ELF-1 (cell line): ENCODE results near the gene MVB12B.
"Not testable (repeated sequence)": the region's sequence is repeated elsewhere in the genome, so short reads cannot be mapped to it uniquely, and the experiment has no call there.

Experiments
- DNase-seq: peaks from one replicate; pipeline ENCODE4 v3.0.0-alpha.2; 2016; ENCODE audit warnings: low read depth, low spot score

MVB12B gene

DNA sequence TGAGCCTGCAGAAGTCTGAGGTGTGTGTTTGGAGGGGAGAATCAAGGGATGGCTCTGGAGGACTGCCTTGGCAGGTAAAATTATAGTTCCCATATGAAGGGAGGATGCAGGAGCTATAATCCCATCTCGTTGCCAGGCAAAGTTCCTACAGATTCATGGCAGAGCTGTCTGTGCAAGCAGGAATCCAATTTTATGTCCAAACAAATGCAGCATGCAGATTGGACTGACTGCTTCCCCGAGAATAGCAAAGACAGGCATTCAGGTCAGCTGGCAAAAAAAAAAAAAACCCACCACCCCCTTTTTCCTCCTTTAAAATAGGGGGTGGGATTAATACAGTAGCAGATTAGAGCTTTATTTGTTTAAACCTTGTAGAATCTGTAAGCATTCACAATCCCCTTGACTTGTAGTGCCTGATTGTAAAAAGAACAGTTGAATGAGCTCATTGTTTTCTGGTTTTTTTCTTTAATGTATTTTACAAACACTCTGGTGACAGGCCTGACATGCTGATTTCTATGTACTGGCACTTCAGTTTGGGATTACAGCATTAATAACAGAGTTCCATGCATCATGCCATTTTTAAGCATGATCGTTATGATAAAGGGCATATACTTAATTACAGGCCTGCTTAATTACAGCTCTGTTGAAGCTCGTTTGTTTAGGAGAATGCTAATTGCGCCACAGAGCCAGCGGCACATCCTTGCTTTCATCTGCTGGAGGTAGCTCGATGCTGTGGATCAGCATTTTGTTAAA lies 145.7 kb downstream of the MVB12B start:
- DNase-seq, result no peak

DNA sequence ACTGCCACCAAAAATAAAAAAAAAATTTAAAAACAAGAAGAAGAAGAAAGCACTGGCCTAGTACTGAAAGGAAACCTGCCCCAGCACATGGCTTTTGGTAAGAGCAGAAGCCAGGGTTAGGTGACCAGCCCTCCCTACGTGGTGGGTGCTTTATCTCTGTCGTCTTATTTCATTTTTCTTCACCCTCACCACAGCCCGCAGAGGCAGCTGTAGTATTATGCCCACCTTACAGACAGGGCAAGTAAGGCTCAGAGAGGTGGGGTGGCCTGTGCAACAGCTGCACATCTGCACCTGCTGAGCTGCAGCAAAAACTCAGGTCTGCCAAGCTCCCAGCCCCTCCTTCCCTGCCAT lies 146.3 kb downstream of the MVB12B start:
- no peak for DNase-seq

DNA sequence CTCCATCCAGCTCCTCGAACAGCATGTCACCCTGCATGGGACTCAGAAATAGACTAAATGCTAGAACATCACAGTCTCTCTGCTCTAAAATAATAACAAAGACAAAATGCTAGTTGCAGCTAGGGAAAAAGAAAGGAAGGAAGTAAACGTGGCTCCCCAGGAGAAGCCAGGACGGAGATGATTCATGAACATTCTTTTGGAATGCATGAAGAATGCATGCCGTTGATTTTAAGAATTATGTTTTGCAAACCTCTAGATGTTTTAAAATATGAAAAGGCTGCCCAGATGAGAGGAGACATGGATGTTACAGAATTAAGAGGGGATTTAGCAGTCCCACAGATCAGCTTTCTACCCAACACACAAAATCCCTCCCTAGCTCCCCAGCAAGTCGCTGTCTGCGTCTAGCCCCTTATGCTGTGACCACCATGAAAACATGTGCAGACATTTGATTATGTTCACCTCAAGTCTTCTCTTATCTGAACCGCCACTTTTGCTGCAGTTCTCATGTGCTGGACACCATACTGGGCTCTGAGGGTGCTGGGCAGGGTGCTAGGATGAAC lies 147.7 kb downstream of the MVB12B start:
- DNase-seq, result no peak

DNA sequence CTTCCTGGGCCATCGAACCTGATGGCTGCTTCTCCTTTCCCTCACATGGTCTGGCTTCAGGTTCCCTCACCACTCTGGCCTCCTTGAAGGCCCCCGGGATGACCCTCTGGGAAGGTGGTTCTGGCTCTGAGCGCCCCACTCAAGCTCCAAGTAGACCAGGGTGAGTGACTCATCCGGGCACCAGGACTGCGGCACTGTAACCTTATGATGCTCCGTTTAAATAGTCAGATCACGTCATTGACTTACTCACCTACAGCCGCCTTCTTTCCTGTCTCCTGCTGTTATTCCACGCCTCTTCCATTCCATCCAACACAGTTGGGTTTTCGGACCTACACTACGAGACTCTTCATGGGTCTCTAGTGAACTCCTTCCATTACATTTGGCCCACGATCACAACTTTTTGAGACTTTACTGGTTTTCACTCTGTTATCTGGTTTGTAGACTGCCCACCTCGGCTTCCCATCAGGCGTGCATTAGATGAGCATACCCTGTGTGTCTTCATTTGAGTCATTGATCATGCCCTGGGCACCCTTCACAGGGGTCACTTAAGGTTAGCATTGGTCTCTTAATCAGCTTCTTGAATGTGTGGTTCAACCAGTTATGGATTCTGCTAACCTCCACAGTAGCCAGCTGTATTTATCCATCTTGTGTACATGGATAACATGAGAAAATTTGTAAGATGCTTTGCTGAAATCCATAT lies 148.3 kb downstream of the MVB12B start:
- no peak for DNase-seq

DNA sequence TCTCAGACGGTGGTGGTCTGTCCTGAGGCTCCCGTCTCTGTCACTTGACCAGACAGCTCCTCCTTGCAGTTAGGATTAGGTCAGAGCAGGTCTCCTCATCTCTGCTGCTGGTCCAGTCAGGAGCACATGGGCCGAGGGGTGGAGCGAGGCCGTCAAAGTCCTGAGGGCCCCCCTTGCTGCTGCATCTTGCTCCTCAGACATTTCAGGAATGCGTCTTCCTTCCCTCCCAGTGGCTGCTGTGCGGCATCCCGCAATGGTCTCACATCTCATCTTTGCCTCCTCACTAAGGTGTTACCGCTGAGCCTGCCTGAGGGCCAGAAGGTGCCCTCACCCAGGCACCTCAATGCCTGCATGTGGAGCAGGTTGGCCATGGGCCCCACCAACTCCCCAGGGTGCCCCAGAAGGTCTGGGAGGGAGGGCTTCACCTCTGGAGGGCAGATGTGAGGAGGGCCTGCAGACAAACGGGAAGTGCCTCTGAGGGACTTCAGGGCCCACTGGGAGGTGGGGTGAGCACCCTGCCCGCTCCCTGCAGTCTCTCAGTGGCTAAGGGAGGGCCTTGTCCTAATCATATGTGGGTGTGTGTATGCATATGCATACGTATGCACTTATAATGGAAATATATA lies 149.4 kb downstream of the MVB12B start:
- peak; percentile 93 for DNase-seq

DNA sequence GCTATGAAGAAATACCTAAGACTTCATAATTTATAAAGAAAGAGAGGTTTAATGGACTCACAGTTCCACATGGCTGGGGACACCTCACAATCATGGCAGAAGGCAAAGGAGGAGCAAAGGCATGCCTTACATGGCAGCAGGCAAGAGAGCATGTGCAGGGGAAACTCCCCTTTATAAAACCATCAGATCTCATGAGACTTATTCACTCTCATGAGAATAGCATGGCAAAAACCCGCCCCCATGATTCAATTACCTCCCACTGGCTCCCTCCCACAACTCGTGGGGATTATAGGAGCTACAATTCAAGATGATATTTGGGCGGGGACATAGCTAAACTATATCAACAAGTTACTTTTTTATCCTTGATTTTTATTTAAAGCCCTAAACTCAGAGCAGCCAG lies 150.8 kb downstream of the MVB12B start:
- not testable (repeated sequence) for DNase-seq

DNA sequence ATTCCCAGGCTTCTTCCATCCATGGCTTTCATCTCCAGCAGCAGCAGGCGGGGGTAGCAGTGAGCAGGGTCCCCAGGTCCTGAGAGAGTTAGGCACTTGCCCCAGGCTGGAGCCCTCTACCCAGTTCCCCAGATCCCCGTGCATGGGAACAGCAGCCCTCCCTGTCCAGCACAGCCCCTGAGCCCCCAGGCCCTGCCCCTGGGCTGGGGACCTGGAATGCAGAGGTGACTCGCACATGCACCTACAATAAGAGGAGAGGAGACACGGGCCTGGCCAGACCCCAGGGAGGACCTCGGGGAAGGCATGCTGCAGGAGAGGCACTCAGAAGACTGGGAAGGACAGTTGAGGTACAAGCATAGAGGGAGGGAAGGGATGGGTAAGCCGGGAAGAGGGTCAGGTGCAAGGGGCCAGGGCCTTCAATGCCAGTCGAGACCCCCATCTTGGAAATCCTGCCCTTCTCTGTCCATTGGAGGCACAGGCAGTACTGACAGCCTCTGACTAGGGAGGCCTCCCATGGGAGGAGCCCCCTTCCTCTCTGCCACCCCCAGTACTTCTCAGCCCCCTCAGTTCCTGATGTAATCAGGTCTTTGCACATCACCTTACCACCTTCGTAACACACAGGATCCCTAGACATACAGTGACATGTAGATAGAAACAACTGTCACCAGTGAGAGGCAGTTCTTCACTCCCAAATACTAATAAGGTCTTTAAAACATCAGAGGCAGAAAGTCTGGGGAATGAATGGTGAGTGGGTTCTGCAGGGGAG lies 151.8 kb downstream of the MVB12B start:
- no peak for DNase-seq

DNA sequence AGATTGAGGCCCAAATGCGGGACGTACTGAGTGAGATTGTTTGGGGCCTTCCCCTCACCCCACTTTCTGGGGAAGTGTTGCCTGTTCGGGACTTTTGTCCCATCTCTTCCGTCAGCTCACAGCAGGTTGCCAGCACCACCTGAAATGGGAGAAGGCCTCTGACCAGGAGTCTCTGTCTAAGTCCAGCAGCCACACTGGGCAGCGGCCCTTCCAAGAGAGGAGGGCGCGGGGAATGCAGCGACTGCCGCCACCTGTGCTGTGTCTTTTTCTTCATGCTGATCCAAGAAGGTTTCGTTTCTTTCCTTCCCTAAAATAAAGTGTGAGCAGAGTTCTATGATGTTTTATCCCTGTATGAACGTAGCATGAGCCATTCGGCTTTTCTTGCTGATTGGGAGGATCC lies 152.9 kb downstream of the MVB12B start:
- no peak for DNase-seq

DNA sequence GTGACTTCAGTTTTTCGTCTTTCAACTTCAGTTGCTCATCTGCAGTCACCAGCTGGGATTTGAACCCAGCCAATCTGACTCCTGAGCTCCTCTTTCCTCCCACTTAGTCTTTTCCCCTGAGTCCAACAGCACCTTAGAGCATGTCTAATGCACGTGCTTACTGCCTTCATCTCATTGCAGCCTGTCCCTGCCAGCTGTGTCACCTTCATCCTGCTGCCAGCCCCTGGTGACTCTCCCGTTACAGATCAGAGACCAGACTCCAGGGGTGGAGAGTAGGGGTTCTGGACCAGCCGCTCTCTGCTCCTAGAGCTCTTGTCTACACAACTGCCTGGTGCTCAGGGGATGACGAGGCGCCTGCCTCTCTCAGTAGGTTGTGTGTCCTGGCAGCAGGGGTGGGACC lies 154.2 kb downstream of the MVB12B start:
- no peak for DNase-seq

DNA sequence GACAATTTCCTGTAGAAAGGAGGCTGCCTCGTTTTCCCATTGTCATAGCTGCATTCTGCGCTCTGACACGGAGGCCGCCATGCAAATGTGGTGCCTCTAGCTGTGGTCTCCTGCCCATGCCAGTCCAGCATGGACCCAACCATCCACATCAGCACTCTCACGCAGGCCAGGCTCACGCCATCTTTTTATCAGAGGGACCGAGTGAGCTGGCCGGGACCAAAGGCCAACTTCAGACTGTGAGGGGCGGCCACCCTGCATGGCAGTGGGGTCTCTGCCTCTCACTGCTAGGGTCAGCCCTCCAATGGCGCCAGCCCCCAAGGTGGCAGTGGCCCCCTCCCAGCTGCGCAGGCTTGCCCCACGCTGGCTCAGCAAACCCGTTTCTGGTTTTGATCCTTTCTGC lies 155.2 kb downstream of the MVB12B start:
- DNase-seq, result no peak

DNA sequence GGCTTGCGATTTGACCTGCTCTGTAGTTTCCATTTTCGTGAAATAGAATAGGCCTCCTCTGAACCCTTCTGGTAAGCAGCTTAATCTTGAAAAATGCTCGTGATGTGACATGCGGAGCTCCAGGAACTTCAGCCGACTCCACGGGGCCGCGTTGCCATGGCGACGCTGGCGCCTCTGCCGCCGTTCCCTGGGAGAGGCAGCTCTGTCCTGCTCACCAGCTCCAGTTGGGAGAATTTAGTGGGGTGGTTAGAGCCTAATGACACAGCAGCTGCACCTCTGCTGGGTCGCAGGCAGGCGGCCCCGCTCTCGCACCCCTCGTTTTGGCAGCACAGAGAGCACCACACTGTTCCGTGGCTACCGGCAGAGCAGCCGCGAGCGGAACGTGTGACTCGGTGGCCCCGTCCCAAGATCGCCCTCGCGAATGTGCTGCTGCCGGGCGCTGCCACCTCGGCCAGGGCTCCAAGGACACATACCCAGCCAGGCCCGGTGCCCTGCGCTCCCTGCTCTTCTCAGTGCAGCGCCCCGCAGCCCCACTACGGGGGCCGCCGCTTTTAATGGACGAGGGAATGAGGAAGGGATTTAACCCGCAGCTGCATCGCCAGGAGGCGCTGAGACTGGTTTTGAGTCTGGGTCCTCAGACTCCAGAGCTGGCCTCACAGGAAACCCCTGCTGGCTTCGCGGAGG lies 155.9 kb downstream of the MVB12B start:
- DNase-seq, result peak; percentile 79

DNA sequence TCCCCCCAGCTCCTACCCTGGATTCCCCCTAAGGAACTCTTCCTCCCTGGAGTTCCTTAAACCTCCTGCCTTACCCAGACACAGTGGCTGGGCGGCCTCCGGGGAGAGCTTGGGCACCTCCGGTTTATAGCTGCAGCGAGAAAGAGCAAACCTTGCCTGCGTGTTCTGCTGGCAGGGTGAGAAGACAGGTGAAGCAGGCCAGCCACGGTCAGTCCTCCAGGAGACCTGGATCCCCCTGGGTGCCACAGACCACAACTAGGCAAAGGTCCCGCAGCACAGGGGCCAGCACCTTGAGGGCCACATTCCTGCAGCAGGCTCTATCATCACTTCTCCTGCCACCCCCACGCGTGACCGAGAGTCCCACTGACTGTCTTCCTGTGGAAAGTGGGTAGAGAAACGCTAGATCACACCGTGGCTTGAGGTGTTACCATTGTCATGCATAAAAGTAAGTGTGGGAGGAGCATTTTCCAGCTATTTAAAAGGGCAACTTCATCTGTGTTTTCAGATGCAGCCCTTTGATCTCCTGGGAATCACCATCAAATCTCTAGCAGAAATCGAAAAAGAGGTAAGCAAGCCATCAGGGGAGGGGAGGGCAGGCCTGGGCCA lies 156.9 kb downstream of the MVB12B start:
- DNase-seq, result no peak

DNA sequence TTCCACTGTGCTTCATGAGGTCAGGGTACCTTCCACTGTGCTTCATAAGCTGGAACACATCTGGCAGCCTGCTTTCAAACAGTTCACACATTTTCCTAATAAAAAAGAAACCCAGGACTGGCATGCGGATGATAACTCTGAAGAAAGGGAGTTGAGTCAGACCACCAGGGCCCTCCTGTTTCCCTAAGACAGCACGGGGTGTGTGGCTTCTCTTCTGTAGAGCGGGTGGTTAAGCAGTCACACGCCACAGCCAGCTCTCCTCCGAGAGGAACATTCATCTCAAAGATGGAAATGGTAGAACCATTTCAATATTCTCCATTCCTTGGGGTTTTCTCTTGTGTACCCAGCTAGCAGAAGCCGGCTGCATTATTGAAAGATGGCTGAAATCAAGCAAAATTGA lies 159.0 kb downstream of the MVB12B start:
- no peak for DNase-seq

DNA sequence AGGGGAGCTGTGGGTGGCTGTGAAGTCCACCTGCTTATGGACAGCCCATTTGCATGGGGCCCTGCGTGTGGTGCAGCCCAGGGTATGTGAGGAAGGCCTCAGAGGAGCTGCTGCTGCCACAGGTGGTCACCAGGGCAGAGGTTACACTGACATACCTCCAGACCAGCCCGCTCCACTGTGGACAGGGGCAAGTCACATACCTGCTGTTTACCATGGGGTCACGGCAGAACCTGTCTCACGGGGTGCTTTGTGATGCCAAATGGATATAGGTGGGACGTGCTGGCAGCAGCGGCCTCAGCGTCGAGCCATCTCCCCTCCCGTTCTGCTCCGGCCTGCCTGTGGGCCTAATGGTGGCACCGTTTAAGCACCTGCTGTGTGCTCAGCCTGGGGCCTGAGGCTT lies 159.6 kb downstream of the MVB12B start:
- no peak for DNase-seq

DNA sequence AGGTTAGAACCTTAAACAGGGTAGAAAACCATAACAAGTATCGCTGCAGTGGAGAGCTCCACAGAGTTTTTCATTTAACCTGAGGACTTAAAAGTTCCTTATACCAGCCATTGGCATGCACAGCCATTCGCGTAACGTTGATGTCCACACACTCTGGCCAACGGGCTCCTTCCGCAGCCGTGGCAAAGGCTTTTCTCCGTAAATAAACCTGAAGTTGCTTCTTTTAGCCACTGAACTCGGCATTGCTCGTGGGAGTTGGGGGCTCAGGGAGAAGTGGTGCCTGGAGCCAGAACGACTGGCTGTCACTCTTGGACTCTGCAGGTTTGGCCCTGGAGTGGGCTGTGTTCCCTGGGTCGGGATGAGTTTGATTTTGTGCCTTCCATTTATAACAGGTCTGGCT lies 161.2 kb downstream of the MVB12B start:
- DNase-seq, result no peak

DNA sequence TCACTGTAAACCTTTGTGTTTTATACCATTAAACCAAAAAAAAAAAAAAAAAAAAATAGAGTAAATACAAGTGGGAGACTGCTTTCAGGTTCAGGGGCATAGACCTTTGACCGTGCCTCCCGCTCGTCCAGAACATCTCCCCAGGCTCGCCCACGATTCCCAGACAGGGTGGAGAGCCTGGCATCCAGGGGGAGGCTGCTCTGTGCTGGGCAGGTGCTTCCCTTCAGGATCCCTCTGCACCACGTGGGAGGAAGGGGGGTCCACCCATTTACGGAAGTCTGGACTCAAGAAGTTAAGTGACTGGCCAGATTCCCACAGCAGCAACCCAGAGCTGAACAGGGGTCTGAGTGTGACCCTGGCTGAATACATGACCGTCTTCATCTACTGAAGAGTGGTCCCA lies 161.7 kb downstream of the MVB12B start:
- no peak for DNase-seq

DNA sequence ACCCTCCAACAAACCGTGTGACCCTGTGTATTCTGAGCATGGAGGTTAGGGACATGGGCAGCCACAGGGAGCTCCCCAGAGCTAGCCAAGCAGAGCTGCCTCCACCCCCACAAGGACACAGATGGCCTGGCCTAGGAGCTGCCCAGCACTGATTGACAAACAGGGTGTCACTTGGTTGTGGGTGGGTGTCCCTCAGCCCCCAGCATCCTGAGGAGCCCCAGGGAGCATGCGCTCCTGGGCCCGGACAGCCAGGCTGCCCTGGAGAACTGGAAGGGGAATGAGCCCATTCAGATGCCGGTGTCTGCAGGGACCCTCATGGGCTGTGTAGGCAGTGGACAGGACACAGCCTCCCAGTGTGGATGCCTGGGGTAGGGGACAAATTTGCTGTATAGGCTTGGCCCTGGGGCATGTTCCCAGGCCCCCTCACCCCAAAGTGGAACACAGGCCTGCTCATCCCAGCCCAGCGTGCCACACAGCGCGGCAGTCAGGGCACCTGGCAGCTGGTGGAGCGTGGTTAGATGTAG lies 162.3 kb downstream of the MVB12B start:
- no peak for DNase-seq

DNA sequence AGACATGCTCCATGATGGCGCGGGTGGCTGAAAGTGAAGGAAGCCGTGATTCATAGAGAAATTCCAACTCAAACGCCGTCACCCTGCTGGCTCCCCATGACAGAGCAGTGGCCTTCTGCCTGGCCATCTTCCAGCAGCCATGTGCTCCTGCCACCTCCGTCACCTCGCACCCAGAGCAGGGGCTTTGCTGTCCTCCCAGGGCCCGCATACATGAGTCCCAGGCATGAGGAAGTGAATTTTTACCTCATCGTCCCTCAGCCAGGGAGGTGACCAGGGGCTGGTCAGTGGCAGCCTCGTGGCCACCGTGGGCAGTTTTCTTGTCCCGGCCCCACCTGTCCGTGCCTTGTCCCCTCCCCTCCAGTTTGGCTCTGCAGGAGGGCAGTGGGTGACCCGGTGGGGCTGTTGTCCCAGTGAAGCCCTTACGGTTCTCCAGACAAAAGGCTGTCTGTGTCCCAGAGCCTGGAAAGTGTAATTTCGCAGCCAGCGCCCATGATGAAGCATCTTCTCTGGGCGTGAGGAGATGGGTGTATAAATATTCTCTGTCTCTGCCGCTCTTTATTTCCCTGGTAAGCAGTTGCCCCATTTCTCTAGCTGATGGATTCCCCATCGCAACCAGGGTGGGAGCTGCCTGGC lies 163.1 kb downstream of the MVB12B start:
- DNase-seq, result no peak

DNA sequence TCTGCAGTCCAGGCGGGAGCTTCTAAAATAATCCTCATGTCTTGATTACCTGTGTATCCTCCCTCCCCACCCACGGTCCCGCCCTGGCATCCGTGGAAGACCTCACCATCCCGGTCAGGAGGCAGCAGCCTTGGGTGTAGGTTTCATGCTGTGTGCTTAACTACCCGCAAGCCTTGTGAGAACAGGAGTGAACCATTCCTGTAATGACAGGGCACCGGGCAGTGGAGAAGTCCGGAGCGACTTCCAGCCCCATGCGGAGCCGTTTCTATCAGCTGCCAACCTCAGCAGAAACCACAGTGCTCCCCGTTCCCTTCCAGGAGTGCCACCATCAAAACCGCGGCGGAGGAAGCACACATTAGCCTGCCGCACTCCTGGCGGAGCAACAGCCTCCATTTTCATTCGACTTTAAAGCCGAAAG lies 163.6 kb downstream of the MVB12B start:
- no peak for DNase-seq

DNA sequence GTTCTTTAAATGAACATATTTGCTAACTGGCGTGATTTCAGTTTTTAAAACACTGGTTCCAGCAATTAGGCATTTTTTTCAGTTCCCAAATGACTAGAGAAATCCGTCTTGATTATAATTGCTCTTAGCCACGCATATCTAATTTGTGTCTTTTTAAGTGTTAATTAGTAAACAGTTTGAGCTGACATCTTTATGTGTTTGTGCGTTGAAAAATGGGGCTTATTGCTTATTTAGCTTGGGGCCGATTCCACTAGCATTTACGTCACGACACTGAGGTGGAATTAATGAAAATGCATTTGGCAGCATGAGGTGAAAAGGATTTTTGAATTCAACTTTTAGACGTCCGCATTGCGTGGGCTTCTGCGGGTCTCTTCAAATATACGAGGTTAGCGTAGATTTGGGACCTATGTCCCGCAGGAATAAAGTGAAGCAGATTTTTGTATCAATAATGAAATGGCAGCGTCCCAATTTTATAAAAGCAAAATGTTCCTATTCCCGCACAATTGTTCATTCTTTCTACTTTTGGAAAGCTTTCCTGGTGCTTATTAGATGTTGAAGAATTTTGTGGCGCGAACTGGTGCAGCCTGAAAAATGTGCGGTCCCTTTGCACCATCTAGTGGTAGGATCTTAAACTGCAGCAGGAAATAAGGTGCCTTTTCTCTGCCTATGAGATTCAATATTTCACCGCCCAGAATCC lies 164.4 kb downstream of the MVB12B start:
- peak; percentile 59 for DNase-seq
